Right lobe of liver (tissue), 4 donors: ENCODE data around the gene NTMT2.

Experiments
- POLR2A ChIP-seq: fragments of 450-650 bp; IDR thresholded peaks from one replicate; pipeline ENCODE4 v1.6.1; 2017; ENCODE audit warnings: antibody characterized with exemption, mild to moderate bottlenecking
- TF ChIP-seq, protein P1 (sequence below), 4 donors: fragments of 200-600 bp in 3 of 4; fragments of 450-650 bp in 1 of 4; IDR thresholded peaks; one replicate each; pipeline versions ENCODE4 v1.5.1 to v1.8.0; 2016 to 2022; ENCODE audit warnings: antibody characterized with exemption in 4 of 4, mild to moderate bottlenecking in 2 of 4
- donor health status: DM: no; HTN: no; CAD: no.
- donor health status: DM: no; HTN: no; CAD: no.
- donor health status: DM: no; HTN: yes; CAD: no.

DNA sequence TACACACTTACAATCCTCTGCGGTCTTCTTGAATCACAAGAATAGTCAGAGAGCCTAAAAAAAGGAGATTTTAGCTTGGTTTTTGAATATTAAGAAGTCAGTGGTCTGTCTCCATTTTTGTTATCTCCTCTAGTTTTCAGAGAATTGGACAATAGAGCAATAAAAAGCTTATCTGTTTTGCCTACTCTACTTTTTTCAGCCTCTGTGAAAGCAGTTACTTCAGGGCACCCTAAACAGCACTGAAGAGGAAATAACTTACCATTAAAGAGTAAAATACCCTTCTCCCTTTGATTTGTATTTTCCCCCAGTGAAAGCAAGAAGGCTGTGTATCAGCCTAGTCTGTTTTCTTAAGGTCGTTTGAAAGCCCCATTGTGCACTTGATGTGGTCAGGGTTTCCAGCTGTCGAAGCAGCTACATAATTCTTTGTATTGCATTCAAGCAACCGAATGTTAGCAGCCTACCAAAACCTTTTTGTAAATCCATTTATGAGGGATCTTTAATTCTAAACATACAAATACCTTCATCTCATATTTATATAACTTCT is 1.0 kb downstream of the NTMT2 start:
- TF ChIP-seq, protein P1, sequence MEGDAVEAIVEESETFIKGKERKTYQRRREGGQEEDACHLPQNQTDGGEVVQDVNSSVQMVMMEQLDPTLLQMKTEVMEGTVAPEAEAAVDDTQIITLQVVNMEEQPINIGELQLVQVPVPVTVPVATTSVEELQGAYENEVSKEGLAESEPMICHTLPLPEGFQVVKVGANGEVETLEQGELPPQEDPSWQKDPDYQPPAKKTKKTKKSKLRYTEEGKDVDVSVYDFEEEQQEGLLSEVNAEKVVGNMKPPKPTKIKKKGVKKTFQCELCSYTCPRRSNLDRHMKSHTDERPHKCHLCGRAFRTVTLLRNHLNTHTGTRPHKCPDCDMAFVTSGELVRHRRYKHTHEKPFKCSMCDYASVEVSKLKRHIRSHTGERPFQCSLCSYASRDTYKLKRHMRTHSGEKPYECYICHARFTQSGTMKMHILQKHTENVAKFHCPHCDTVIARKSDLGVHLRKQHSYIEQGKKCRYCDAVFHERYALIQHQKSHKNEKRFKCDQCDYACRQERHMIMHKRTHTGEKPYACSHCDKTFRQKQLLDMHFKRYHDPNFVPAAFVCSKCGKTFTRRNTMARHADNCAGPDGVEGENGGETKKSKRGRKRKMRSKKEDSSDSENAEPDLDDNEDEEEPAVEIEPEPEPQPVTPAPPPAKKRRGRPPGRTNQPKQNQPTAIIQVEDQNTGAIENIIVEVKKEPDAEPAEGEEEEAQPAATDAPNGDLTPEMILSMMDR (IDR thresholded peaks at IDR 0.05): no peak
- TF ChIP-seq POLR2A: no peak
